ENCODE data around the gene GRIFIN. TPM values are rescaled to one million over a fixed set of nuclear protein-coding genes. Genes with fewer than 3 reads are reported as not detected.

Gene GRIFIN
- total RNA-seq, 1 experiment from 2014 or later: not detected

- no peak for DNase-seq (ENCODE audit: low spot score)
These were observed 8.7 kb upstream of the GRIFIN start for GRCh38 chr7:2484868-2485267.

GRCh38 chr7:2483494-2483893, 7.3 kb upstream of the GRIFIN start:
- in situ Hi-C loops (cut with HindIII; ENCODE audit: low sequenced_read_pairs): no loop called here
- no peak for DNase-seq (ENCODE audit: low spot score)

More at GRCh38 chr7:2484868-2485267, 8.7 kb upstream of the GRIFIN start:
- in situ Hi-C loops (cut with HindIII; ENCODE audit: low sequenced_read_pairs): no loop called here

GRCh38 chr7:2482725-2483451, 6.7 kb upstream of the GRIFIN start:
- DNase-seq (ENCODE audit: low spot score): no peak
- in situ Hi-C loops (cut with HindIII; ENCODE audit: low sequenced_read_pairs): no loop called here

GRCh38 chr7:2481195-2481594, 5.0 kb upstream of the GRIFIN start:
- in situ Hi-C loops (cut with HindIII; ENCODE audit: low sequenced_read_pairs): no loop called here
- DNase-seq (ENCODE audit: low spot score): no peak

- in situ Hi-C loops (cut with HindIII; ENCODE audit: low sequenced_read_pairs): no loop called here
- no peak for DNase-seq (ENCODE audit: low spot score)
These were observed 3.8 kb upstream of the GRIFIN start for GRCh38 chr7:2480070-2480408.

GRCh38 chr7:2479276-2480069, 3.3 kb upstream of the GRIFIN start:
- in situ Hi-C loops (cut with HindIII; ENCODE audit: low sequenced_read_pairs): no loop called here
- DNase-seq (ENCODE audit: low spot score): no peak

- in situ Hi-C loops (cut with HindIII; ENCODE audit: low sequenced_read_pairs): no loop called here
- DNase-seq (ENCODE audit: low spot score): no peak
These were observed 2.6 kb upstream of the GRIFIN start for GRCh38 chr7:2478800-2479199.

GRCh38 chr7:2478399-2478785, 2.2 kb upstream of the GRIFIN start:
- DNase-seq (ENCODE audit: low spot score): peak; percentile 29

GRCh38 chr7:2477447-2478398, 1.5 kb upstream of the GRIFIN start:
- in situ Hi-C loops (cut with HindIII; ENCODE audit: low sequenced_read_pairs): no loop called here
- DNase-seq (ENCODE audit: low spot score): peak; percentile 45

More at GRCh38 chr7:2478399-2478785, 2.2 kb upstream of the GRIFIN start:
- in situ Hi-C loops (cut with HindIII; ENCODE audit: low sequenced_read_pairs): no loop called here

- in situ Hi-C loops (cut with HindIII; ENCODE audit: low sequenced_read_pairs): no loop called here
- no peak for DNase-seq (ENCODE audit: low spot score)
These were observed 713 bp upstream of the GRIFIN start for GRCh38 chr7:2476776-2477446.

GRCh38 chr7:2475678-2476015, 551 bp downstream of the GRIFIN start:
- no peak for DNase-seq (ENCODE audit: low spot score)

GRCh38 chr7:2474813-2475677, 1.2 kb downstream of the GRIFIN start:
- in situ Hi-C loops (cut with HindIII; ENCODE audit: low sequenced_read_pairs): no loop called here
- DNase-seq (ENCODE audit: low spot score): no peak

More at GRCh38 chr7:2475678-2476015, 551 bp downstream of the GRIFIN start:
- in situ Hi-C loops (cut with HindIII; ENCODE audit: low sequenced_read_pairs): no loop called here

GRCh38 chr7:2474224-2474623, 2.0 kb downstream of the GRIFIN start:
- in situ Hi-C loops (cut with HindIII; ENCODE audit: low sequenced_read_pairs): no loop called here
- DNase-seq (ENCODE audit: low spot score): no peak

- in situ Hi-C loops (cut with HindIII; ENCODE audit: low sequenced_read_pairs): no loop called here
- DNase-seq (ENCODE audit: low spot score): no peak
These were observed 2.6 kb downstream of the GRIFIN start for GRCh38 chr7:2473496-2474180.

GRCh38 chr7:2472739-2473138, 3.5 kb downstream of the GRIFIN start:
- no peak for DNase-seq (ENCODE audit: low spot score)
- in situ Hi-C loops (cut with HindIII; ENCODE audit: low sequenced_read_pairs): no loop called here

GRCh38 chr7:2471396-2471795, 4.8 kb downstream of the GRIFIN start:
- in situ Hi-C loops (cut with HindIII; ENCODE audit: low sequenced_read_pairs): no loop called here
- DNase-seq (ENCODE audit: low spot score): no peak

GRCh38 chr7:2471022-2471329, 5.2 kb downstream of the GRIFIN start:
- DNase-seq (ENCODE audit: low spot score): no peak
- in situ Hi-C loops (cut with HindIII; ENCODE audit: low sequenced_read_pairs): no loop called here

All from G401 (cell line).